ENCODE measurements around the gene LINGO4. TPM values are rescaled to one million over a fixed set of nuclear protein-coding genes. Genes with fewer than 3 reads are reported as not detected.

The LINGO4 gene
- total and polyA plus RNA-seq, 4 donors: 0.05 to 0.40 (median 0.12) TPM; not detected in 1

- 73% methylated on average over 7 of the region's 7 CpGs for WGBS, 2 donors
These were observed 14.9 kb upstream of the LINGO4 start for GRCh38 chr1:151819976-151820623.

GRCh38 chr1:151819227-151819835 lies 14.1 kb upstream of the LINGO4 start:
- H3K4me1 ChIP-seq (ENCODE audit: control insufficient read depth in 5 of 5, insufficient read depth in 5 of 5, low read length in 5 of 5): peaks cover 0 to 7% (median 0%) of the 10 kb centered on the region in 5 donors

More at GRCh38 chr1:151819976-151820623, 14.9 kb upstream of the LINGO4 start:
- no peak overlapping the region for H3K9ac ChIP-seq (ENCODE audit: insufficient read depth in 1 of 2, low read length in 2 of 2)
- TF ChIP-seq, protein P1, sequence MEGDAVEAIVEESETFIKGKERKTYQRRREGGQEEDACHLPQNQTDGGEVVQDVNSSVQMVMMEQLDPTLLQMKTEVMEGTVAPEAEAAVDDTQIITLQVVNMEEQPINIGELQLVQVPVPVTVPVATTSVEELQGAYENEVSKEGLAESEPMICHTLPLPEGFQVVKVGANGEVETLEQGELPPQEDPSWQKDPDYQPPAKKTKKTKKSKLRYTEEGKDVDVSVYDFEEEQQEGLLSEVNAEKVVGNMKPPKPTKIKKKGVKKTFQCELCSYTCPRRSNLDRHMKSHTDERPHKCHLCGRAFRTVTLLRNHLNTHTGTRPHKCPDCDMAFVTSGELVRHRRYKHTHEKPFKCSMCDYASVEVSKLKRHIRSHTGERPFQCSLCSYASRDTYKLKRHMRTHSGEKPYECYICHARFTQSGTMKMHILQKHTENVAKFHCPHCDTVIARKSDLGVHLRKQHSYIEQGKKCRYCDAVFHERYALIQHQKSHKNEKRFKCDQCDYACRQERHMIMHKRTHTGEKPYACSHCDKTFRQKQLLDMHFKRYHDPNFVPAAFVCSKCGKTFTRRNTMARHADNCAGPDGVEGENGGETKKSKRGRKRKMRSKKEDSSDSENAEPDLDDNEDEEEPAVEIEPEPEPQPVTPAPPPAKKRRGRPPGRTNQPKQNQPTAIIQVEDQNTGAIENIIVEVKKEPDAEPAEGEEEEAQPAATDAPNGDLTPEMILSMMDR (IDR thresholded peaks at IDR 0.05; ENCODE audit: control extremely low read depth, extremely low read depth): no peak
- H3K27ac ChIP-seq (ENCODE audit: low read depth in 1 of 2, low read length in 1 of 2): no peak overlapping the region
- no peak for DNase-seq
- H3K4me1 ChIP-seq (ENCODE audit: control insufficient read depth in 5 of 5, insufficient read depth in 5 of 5, low read length in 5 of 5): peaks cover 0 to 7% (median 0%) of the 10 kb centered on the region in 5 donors
- ATAC-seq (ENCODE audit: insufficient read depth, low FRiP score): no peak
- H3K4me3 ChIP-seq: no peak overlapping the region
- H3K9me3 ChIP-seq (ENCODE audit: control insufficient read depth in 4 of 4, insufficient read depth in 3 of 4, low read length in 3 of 4): no peaks in the 10 kb centered on the region
- no peaks in the 10 kb centered on the region for H3K27me3 ChIP-seq (ENCODE audit: control insufficient read depth in 3 of 3, insufficient read depth in 3 of 3, low read length in 2 of 3)
- no peaks in the 10 kb centered on the region for H3K36me3 ChIP-seq (ENCODE audit: control insufficient read depth in 4 of 4, insufficient read depth in 4 of 4, low read length in 4 of 4)

GRCh38 chr1:151817353-151817730 lies 12.1 kb upstream of the LINGO4 start:
- H3K9me3 ChIP-seq (ENCODE audit: control insufficient read depth in 4 of 4, insufficient read depth in 3 of 4, low read length in 3 of 4): no peaks in the 10 kb centered on the region
- H3K36me3 ChIP-seq (ENCODE audit: control insufficient read depth in 4 of 4, insufficient read depth in 4 of 4, low read length in 4 of 4): no peaks in the 10 kb centered on the region
- H3K27ac ChIP-seq (ENCODE audit: low read depth in 1 of 2, low read length in 1 of 2): no peak overlapping the region
- DNase-seq: no peak
- H3K4me3 ChIP-seq: no peak overlapping the region
- TF ChIP-seq, protein P1 (IDR thresholded peaks at IDR 0.05; ENCODE audit: control extremely low read depth, extremely low read depth): no peak
- WGBS, 2 donors: 41 to 67% methylated on average over 7 of the region's 7 CpGs
- no peak for ATAC-seq (ENCODE audit: insufficient read depth, low FRiP score)
- H3K27me3 ChIP-seq (ENCODE audit: control insufficient read depth in 3 of 3, insufficient read depth in 3 of 3, low read length in 2 of 3): peaks cover 0 to 2% (median 0%) of the 10 kb centered on the region in 3 donors
- H3K9ac ChIP-seq (ENCODE audit: insufficient read depth in 1 of 2, low read length in 2 of 2): no peak overlapping the region
- peaks cover 0 to 7% (median 0%) of the 10 kb centered on the region in 5 donors for H3K4me1 ChIP-seq (ENCODE audit: control insufficient read depth in 5 of 5, insufficient read depth in 5 of 5, low read length in 5 of 5)

More at GRCh38 chr1:151819227-151819835, 14.1 kb upstream of the LINGO4 start:
- TF ChIP-seq, protein P1 (IDR thresholded peaks at IDR 0.05; ENCODE audit: control extremely low read depth, extremely low read depth): no peak
- no peak for ATAC-seq (ENCODE audit: insufficient read depth, low FRiP score)
- H3K36me3 ChIP-seq (ENCODE audit: control insufficient read depth in 4 of 4, insufficient read depth in 4 of 4, low read length in 4 of 4): no peaks in the 10 kb centered on the region
- WGBS, 2 donors: 80 to 96% methylated on average over 12 of the region's 12 CpGs
- H3K27me3 ChIP-seq (ENCODE audit: control insufficient read depth in 3 of 3, insufficient read depth in 3 of 3, low read length in 2 of 3): no peaks in the 10 kb centered on the region
- H3K27ac ChIP-seq (ENCODE audit: low read depth in 1 of 2, low read length in 1 of 2): no peak overlapping the region
- H3K9ac ChIP-seq (ENCODE audit: insufficient read depth in 1 of 2, low read length in 2 of 2): no peak overlapping the region
- no peak for DNase-seq
- no peaks in the 10 kb centered on the region for H3K9me3 ChIP-seq (ENCODE audit: control insufficient read depth in 4 of 4, insufficient read depth in 3 of 4, low read length in 3 of 4)
- H3K4me3 ChIP-seq: no peak overlapping the region

All from lung (tissue), 12 donors.